ENCODE data around the gene KRTAP4-16.
"Not testable (repeated sequence)": the region's sequence is repeated elsewhere in the genome, so short reads cannot be mapped to it uniquely, and the experiment has no call there.

Gene KRTAP4-16

GRCh38 chr17:41118721-41119120 is 16.7 kb upstream of the KRTAP4-16 start:
- DNase-seq: no peak

DNA sequence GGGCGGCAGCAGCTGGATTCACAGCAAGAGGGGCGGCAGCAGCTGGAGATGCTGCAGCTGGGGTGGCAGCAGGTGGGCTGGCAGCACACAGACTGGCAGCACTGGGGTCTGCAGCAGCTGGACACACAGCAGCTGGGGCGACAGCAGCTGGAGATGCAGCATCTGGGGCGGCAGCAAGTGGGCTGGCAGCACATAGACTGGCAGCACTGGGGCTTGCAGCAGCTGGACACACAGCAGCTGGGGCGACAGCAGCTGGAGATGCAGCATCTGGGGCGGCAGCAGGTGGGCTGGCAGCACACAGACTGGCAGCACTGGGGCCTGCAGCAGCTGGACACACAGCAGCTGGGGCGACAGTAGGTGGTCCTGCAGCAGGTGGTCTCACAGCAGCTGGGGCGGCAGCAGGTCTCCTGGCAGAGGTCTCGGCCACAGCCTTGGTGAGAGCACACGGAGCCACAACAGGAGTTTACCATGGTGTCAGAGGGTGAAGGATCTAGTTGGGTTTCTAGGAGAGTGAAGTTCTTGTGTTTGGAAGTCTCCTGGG is 15.9 kb upstream of the KRTAP4-16 start, which contains the start of gene KRTAP4-11:
Gene KRTAP4-11, minus strand, starts transcription at position 528 of the 541 bp plus-strand sequence. Its CDS starts 58 bp downstream, at position 470.
- DNase-seq: not testable (repeated sequence)

GRCh38 chr17:41116297-41116696 is 14.3 kb upstream of the KRTAP4-16 start:
- no peak for DNase-seq

DNA sequence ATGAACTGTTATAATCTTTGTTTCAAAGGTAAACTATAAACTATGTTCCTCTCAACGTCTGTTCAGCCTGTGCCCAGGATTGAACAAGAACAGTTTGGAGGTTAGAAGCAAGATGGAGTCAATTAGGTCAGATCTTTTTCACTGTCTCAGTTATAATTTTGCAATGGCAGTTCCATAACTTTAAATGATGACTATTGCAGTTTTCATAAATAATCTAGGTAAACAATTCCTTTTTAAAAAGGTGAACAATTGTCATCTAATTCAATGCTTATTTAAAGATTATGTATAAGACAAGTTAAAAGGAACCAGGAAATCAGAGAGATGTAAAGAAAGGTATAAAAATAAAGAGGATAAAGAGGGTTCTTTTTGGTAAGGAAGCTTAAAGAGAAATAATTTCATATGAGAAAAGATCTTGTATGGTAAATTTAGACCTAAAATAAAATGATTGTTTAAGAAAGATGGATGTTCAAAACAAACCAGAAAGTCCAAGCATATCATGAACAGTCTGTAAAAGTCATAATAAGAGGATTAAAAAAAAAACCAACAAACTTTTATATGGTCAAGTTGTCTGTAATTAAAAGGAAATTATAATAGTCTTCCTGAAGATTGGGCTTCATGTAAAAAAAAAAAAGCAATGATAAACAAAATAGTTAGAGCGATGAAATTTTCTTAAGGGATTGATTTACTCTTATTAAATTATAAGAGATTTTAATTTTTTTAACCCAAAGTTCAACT is 9.3 kb upstream of the KRTAP4-16 start:
- no peak for DNase-seq

- DNase-seq: not testable (repeated sequence)
Measured at GRCh38 chr17:41108728-41109386, 6.8 kb upstream of the KRTAP4-16 start.

DNA sequence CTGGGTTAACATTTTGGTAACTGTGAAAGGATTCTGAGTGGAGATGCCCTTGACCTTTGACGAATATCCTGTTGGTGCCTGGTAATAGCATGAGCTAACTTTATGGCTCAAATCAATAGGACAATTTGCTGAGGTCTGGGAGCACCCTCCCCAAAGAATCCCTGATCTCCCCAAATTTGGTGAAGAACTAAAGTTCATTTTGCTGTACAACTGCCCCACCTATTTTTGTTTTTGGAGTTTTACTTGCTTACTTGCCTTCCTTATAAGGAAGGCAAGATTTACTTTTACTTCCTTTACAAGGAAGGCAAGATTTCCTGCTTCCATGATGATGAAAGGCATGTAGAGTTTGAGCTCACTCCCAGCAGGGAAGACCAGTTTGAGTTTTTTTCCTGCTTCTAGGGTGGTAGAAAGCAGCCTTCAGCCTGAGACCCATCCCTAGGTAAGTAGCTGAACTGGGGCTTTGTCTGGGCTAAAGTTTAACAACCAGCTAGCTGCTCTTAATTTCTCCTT is 6.0 kb upstream of the KRTAP4-16 start:
- DNase-seq: no peak

DNA sequence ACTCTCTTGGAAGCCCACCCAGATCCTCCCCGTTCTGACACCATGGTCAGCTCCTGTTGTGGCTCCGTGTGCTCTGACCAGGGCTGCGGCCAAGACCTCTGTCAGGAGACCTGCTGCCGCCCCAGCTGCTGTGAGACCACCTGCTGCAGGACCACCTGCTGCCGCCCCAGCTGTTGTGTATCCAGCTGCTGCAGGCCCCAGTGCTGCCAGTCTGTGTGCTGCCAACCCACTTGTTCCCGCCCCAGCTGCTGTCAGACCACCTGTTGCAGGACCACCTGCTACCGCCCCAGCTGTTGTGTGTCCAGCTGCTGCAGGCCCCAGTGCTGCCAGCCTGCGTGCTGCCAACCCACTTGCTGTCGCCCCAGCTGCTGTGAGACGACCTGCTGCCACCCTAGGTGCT is 3.3 kb upstream of the KRTAP4-16 start, which contains the start of gene KRTAP4-9:
Gene KRTAP4-9, plus strand, starts transcription at position 43 of the 400 bp plus-strand sequence. Its CDS starts 0 bp downstream, at position 43.
- not testable (repeated sequence) for DNase-seq

DNA sequence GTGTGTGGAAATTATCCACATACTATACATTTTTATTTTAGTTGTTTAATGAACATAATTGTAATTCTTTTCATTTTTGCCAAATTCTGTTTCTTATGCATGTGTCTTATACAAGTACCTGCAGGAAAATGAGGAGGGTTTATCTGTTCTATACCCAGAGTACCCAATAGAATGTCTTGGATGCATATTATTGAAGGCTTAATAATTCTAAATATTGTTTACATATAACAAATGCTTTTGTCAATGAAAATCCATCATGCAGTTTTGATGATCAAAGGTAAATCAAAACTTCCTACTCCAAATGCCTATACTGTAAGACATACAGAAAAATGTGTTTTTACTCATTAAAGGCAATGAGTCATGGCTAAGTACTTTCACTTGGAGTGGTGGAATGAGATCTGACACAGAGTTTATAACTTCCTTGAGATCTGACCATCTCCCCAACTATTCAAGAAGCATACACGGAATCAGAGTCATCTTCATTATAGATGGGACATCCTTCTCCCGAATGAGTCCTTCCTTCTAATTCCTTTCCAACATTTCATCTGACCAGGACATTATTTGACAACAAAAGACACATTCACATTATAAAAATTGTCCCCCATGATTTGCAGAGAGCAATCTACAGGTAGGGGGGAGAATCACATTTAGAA is 2.5 kb upstream of the KRTAP4-16 start:
- DNase-seq: not testable (repeated sequence)

- DNase-seq: no peak
Measured at GRCh38 chr17:41103896-41104295, 1.9 kb upstream of the KRTAP4-16 start.

DNA sequence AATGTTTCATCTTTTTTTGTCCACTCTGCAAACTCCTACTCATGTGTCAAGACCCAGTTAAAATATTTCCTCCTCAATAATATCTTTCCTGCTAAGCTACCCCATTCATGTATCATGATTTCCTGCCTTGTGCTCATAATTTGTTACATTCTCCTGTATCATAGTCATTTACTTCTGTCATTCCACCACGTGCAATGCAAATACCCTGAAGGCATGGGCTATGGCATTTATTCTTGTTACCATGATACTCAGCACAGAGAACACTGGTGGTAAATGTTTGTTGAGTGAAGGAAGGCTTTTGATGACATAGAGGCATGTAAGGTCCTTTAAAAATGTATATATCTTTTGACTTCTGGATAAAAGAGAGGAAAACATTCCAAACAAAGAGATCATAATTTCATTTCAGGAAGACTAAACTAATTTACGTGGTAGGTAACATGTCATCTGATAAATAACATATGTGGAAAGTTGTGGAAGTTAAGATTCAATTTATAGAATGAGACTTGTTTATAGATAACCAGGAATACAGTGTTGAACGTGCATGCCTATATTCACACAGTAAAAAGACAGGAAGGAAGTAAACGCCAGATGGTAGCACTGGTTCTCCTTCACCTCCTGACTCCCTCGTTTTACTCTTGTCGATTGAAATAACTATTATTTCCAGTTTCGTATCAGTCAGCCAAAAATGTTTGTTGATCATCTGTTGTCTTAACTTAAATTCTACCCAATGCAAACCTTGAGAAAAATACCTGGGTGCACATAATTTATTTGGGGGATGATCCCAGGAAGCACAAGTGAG is 2.1 kb downstream of the KRTAP4-16 start:
- not testable (repeated sequence) for DNase-seq

DNA sequence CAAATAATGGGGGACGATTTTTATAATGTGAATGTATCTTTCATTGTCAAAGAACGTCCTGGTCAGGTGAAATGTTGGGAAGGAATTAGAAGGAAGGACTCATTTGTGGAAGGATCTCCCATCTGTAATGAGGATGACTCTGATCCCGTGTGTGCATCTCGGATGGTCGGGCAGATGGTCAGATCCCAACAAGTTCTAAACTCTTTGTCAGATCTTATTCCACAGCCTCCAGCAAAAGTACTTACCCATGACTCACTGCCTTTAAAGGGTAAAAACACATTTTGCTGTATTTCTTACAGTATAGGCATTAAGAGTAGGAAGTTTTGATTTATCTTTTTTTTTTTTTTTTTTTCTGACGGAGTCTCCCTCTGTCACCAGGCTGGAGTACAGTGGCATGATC is 3.5 kb downstream of the KRTAP4-16 start:
- DNase-seq: no peak

GRCh38 chr17:41098042-41098441 is 4.0 kb downstream of the KRTAP4-16 start, which contains the start of gene KRTAP4-8:
Gene KRTAP4-8, minus strand, starts transcription at chr17:41098142. Its CDS starts 58 bp downstream, at chr17:41098084.
- no peak for DNase-seq

GRCh38 chr17:41096055-41096454 is 6.0 kb downstream of the KRTAP4-16 start:
- DNase-seq: no peak

DNA sequence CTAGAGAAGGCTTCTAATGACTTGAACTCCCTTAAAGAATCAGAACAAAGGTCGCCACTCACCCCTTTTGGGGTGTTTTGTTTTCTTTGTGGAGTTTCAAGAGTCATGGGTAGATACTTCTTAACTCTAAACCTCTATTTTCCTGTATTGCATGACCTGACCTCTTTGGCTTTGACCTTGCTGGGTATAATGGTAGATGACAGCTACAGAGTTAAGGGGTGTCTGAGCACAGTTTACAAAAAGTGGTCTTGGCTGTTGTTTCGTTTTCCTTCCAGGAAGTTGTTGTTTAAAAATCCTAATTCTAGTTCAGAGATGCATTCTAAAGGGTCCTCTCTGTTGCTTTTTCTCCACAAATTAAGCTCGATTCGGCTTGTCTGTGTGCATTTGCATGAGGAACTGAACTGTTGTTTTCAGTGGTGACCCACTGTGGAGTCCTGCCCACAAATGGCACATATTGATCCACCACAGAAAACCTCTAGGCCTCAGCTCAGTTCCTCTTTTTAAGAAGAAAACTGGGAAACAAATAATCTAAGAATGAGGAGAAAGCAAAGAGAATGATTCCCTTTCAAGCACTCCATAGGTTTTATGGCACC is 13.2 kb downstream of the KRTAP4-16 start:
- not testable (repeated sequence) for DNase-seq

DNA sequence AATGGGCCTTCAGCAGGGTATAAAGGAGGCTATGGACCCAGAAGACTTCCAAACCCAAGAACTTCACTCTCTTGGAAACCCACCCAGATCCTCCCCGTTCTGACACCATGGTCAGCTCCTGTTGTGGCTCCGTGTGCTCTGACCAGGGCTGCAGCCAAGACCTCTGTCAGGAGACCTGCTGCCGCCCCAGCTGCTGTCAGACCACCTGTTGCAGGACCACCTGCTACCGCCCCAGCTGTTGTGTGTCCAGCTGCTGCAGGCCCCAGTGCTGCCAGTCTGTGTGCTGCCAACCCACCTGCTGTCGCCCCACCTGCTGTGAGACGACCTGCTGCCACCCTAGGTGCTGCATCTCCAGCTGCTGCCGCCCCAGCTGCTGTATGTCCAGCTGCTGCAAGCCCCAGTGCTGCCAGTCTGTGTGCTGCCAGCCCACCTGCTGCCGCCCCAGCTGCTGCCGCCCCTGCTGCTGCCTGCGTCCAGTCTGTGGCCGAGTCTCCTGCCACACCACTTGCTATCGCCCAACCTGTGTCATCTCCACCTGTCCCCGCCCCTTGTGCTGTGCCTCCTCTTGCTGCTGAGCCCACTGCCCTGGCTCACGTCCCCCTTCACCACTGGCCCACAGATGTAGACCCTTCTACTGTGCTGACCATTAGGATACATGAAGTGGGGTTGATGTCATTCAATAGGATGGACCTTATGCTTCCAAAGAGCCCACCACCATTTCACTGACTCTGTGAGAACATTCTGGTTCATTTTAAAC is 17.7 kb downstream of the KRTAP4-16 start, which contains the start of gene KRTAP4-7:
Gene KRTAP4-7, plus strand, starts transcription at position 51 of the 757 bp plus-strand sequence. Its CDS starts 57 bp downstream, at position 108.
- DNase-seq: not testable (repeated sequence)

- not testable (repeated sequence) for DNase-seq
Measured at GRCh38 chr17:41083427-41083826, 18.6 kb downstream of the KRTAP4-16 start.

DNA sequence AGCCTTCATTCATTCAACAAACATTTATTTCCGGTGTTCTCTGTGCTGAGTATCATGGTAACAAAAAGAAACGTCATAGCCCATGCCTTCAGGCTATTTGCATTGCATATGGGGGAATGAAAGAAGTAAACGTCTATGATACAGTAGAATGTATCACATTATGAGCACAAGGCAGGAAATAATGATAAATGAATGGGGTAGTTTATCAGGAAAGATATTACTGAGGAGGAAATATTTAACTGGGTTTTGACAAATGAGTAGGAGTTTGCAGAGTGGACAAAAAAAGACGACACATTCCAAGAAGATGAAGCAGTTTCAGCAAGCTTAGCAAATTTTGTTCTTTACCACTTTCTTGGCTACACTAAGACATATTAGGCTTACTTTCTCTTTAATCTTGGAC is 19.4 kb downstream of the KRTAP4-16 start:
- no peak for DNase-seq

DNA sequence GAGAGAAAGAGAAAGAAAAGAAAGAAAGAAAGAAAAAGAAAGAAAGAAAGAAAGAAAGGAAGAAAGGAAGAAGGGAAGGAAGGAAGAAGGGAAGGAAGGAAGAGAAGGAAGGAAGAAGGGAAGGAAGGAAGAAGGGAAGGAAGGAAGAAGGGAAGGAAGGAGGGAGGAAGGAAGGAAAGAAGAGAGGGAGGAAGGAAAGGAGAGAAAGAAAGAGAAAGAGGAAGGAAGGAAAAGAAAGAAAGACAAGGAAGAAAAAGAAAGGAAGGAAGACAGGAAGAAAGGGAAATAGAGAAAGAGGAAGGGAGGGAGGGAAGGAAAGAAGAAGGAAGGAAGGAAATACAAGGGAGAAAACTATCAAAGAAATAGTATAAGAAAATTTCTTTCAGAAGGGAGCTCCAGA is 25.2 kb downstream of the KRTAP4-16 start:
- DNase-seq: no peak

DNA sequence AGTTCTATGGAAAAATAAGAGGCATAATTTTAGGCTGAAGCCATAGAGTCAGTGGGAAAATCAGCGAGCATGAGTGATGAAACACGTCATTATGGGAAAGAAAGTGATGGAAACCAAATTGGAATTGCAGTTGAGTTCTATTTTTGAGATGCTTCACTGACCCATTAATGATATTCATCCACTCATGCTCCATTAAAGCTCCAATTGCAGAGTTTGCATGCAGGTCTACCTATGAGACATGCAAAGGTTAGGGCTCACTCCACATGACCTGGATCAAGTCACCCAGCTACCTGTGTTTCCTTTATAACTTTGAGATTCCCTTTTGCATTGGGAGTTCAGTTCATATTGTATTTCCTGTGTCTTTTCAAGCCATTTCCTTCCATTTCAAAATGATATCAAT is 28.3 kb downstream of the KRTAP4-16 start:
- DNase-seq: no peak

DNA sequence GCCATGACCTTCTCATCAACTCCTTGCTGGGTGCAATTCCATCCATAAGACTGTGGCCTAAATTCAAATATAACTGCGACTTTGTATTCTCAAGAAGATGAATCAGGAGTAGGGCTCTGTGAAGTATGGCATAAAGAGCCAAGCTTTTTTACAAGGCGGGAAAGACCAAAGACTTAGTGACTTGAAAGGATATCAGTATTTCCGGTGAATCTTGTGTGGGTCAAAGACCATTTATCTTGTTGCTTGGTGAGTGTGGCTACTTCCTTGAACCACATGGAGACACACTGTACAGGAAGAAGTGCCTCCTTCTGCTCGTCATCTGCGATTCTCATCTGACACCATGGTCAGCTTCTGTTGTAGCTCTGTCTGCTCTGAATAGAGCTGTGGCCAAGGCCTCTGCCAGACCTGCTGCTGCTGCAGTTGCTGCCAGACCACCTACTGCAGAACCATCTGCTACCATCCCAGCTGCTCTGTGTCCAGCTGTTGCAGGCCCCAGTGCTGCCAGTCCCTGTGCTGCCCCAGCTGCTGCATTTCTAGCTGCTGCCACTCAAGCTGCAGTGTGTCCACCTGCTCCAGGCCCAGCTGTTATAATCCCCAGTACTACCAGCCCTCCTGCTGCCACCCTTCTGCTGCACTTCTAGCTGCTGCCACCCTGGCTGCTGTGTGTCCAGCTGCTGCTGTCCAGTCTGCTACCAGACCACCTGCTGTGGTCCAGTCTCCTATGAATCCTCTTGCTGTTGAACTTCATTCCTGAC is 30.2 kb downstream of the KRTAP4-16 start:
- DNase-seq: no peak

Data from activated effector memory CD4-positive, alpha-beta T cell treated with Interleukin-2 at 50 U/mL for 16 hours (primary cell).